ENCODE measurements around the gene GARNL3. TPM values are rescaled to one million over a fixed set of nuclear protein-coding genes. Genes with fewer than 3 reads are reported as not detected.

Gene GARNL3
- total RNA-seq, 2 donors from 2014 or later, result 2.8 to 5.1 TPM

DNA sequence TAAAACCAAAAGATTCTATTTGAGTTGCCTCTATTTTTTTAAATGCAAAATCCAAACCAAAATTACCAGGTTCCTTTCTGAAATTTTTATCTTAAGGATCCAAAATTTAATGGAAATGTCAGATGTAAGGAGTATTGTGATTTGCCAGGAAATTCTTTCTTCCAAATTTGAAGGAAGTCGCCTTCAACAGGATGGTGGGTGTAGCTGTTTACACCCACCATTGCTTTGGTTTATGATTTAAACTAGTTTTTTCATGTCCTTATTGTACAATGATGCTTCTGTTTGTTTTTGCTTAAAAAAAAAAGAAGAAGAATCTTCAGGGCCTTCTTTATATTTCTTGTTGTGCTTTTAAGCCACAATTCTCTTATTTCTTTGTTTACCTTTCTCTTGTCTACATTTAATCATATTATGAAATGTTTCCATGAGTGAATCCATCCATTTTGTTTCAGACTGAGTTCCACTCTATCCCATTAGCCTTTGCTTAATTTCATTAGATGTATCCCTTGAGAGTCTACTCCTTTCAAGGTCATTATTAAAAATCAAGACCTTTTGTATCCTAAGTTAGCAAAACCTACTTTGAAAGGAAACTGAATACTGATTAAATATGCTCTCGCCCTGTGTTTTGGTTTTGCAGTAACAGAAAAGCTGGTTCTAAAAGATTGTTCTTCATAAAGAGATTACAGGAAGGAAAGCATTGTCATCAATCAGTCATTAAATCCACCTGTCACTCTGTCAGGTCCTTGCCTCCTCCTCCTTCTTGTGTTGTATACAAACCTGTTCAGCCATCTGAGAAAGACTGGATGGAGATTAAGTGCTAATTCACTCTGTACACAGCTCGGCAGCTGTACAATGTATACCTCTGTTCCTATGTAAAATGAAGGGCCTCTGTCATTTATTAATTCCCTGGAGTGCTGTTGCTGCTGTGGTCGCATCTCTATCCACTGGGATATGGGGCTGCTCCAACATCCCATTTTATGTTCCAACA is 86.9 kb downstream of the GARNL3 start:
- no peak for ATAC-seq (replicated peaks)
- no peak overlapping the region for H3K4me3 Mint-ChIP-seq
- H3K27ac Mint-ChIP-seq, result no peak overlapping the region
- H3K4me1 Mint-ChIP-seq, result no peaks in the 10 kb centered on the region
- no peaks in the 10 kb centered on the region for H3K36me3 Mint-ChIP-seq (ENCODE audit: low read depth)
- peaks cover 6% of the 10 kb centered on the region for H3K27me3 Mint-ChIP-seq
- H3K9me3 Mint-ChIP-seq, result no peaks in the 10 kb centered on the region

DNA sequence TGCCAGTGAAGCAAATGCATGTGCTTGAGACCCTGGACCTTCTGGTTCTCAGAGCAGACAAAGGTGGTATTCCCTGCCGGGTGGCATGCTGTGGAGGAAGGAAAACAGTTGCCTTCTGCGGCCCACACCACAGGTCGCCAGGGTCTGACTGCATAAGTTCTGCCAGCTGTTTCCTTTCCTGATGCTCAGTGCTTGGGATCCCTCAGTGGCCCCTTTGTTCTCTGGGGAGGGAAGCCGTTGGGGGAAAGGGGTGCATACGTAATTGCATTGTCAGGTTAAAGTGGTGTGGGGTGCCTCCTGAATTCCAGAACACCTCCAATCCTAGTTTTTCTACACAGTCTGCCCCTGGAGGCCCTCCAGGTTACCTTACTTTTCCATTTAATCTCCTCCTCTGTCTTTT is 89.3 kb downstream of the GARNL3 start:
- H3K9me3 Mint-ChIP-seq, result no peaks in the 10 kb centered on the region
- H3K4me1 Mint-ChIP-seq, result no peaks in the 10 kb centered on the region
- no peak overlapping the region for H3K4me3 Mint-ChIP-seq
- no peak for ATAC-seq (replicated peaks)
- no peaks in the 10 kb centered on the region for H3K36me3 Mint-ChIP-seq (ENCODE audit: low read depth)
- no peak overlapping the region for H3K27ac Mint-ChIP-seq
- H3K27me3 Mint-ChIP-seq, result peaks cover 6% of the 10 kb centered on the region

GRCh38 chr9:127356906-127357305 is 92.3 kb downstream of the GARNL3 start:
- H3K4me3 Mint-ChIP-seq, result no peak overlapping the region
- H3K27me3 Mint-ChIP-seq, result peaks cover 6% of the 10 kb centered on the region

DNA sequence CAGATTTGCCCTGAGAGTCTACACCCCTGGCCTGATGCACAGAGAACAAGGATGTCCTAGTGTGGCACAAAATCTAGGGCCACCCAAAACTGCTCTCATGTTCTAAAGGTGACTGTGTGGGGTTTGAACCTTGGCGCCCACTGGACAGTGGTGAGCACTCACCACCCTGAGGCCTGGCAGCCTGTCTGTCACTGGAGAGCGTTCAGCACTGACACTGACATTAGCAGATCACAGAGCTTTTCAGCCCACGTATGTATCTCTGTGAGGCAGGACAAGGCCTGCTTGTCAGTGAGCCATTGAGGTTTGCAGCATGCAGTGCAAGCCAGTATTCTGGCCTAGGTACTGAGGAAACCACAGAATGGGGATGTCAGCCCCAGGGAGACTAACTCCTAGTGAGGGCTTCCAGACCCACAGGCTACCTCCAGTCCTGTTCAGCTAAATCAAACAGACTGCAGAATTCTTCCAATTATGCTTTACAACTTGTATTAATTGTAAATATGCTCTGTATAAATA is 93.5 kb downstream of the GARNL3 start:
- H3K36me3 Mint-ChIP-seq (ENCODE audit: low read depth), result no peaks in the 10 kb centered on the region

More at GRCh38 chr9:127356906-127357305, 92.3 kb downstream of the GARNL3 start:
- Mint-ChIP-seq H3K9me3 (no peaks in the 10 kb centered on the region), H3K27ac (no peak overlapping the region), H3K4me1 (no peaks in the 10 kb centered on the region), H3K36me3 (ENCODE audit: low read depth) (no peaks in the 10 kb centered on the region)
- ATAC-seq (replicated peaks), result no peak

DNA sequence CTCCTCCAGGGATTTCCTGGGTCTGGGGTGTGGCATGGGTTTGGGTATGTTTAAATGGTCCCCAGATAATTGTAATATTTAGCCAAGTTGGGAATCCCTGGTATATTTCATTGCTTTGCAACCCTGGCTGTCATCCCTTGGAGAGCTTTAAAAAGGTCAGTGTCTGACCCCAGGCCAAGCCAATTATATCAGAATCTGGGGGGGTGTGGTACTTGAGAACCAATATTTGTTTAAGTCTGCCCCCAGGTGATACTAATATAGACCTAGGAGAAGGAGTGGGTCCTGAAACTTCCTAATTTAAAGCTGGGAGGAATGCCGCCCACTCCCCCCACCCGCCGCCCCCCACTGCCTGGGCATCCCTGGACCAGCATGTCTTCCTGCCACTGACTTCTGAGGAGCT is 94.2 kb downstream of the GARNL3 start:
- H3K27ac Mint-ChIP-seq, result no peak overlapping the region

More for the DNA sequence above, 93.5 kb downstream of the GARNL3 start:
- no peak overlapping the region for H3K4me3 Mint-ChIP-seq
- H3K27ac Mint-ChIP-seq, result no peak overlapping the region
- H3K4me1 Mint-ChIP-seq, result no peaks in the 10 kb centered on the region
- H3K27me3 Mint-ChIP-seq, result peaks cover 6% of the 10 kb centered on the region
- no peak for ATAC-seq (replicated peaks)
- no peaks in the 10 kb centered on the region for H3K9me3 Mint-ChIP-seq

GRCh38 chr9:127360250-127360649 is 95.7 kb downstream of the GARNL3 start:
- Mint-ChIP-seq H3K36me3 (ENCODE audit: low read depth) (no peaks in the 10 kb centered on the region), H3K4me1 (no peaks in the 10 kb centered on the region), H3K27me3 (peaks cover 6% of the 10 kb centered on the region), H3K4me3 (no peak overlapping the region), H3K9me3 (no peaks in the 10 kb centered on the region), H3K27ac (no peak overlapping the region)
- ATAC-seq (replicated peaks), result no peak

More for the DNA sequence above, 94.2 kb downstream of the GARNL3 start:
- Mint-ChIP-seq H3K36me3 (ENCODE audit: low read depth) (no peaks in the 10 kb centered on the region), H3K4me3 (no peak overlapping the region), H3K4me1 (no peaks in the 10 kb centered on the region), H3K27me3 (peaks cover 6% of the 10 kb centered on the region), H3K9me3 (no peaks in the 10 kb centered on the region)
- ATAC-seq (replicated peaks), result no peak

- no peak for ATAC-seq (replicated peaks)
- Mint-ChIP-seq H3K9me3 (no peaks in the 10 kb centered on the region), H3K27ac (no peak overlapping the region), H3K4me1 (no peaks in the 10 kb centered on the region), H3K27me3 (peaks cover under 1% of the 10 kb centered on the region), H3K4me3 (no peak overlapping the region), H3K36me3 (ENCODE audit: low read depth) (no peaks in the 10 kb centered on the region)
Measured at GRCh38 chr9:127360829-127361228, 96.3 kb downstream of the GARNL3 start.

DNA sequence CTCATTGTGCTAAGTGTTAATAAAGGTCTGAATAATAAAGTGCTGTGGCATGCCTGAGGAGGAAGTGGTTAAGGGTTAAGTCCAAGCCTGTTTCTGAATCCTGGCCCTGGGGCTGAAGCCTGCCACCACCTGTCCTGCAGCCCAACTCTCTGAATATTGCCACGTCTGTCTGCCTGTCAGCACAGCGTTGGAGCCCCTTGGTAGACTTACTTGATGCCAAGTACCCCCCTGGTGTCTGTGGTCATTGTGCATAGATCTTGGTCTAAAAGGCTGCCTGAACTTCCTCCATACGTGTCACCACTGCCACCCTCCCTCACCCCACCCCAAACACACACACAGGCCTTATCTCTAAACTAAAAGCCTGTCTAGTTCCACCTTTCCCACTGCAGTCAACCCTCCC is 97.0 kb downstream of the GARNL3 start:
- Mint-ChIP-seq H3K9me3 (no peaks in the 10 kb centered on the region), H3K4me1 (no peaks in the 10 kb centered on the region), H3K27ac (no peak overlapping the region), H3K36me3 (ENCODE audit: low read depth) (no peaks in the 10 kb centered on the region), H3K27me3 (no peaks in the 10 kb centered on the region), H3K4me3 (no peak overlapping the region)
- ATAC-seq (replicated peaks), result no peak

DNA sequence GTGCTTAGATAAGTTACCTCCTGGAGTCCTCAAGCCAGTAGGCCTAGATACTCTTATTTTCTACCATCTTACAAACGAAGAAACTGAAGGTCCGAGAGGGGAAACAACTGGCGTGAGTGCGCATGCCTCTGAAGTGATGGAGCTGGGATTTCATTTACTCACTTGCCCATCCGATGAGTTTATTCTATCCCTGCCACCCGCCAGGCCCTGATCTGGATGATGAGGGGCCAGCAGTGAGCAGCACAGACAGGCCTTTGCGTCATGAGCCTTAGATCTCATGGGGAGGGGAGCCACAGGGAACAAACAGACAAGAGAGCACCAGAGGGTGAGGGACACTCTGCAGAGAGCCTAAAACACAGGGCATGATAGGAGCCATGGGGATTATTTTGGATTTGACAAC is 98.3 kb downstream of the GARNL3 start:
- H3K4me1 Mint-ChIP-seq, result no peaks in the 10 kb centered on the region
- H3K27ac Mint-ChIP-seq, result no peak overlapping the region
- H3K27me3 Mint-ChIP-seq, result no peaks in the 10 kb centered on the region
- no peak overlapping the region for H3K4me3 Mint-ChIP-seq
- no peaks in the 10 kb centered on the region for H3K36me3 Mint-ChIP-seq (ENCODE audit: low read depth)
- ATAC-seq (replicated peaks), result no peak
- H3K9me3 Mint-ChIP-seq, result no peaks in the 10 kb centered on the region

- Mint-ChIP-seq H3K27ac (no peak overlapping the region), H3K4me3 (no peak overlapping the region), H3K36me3 (ENCODE audit: low read depth) (no peaks in the 10 kb centered on the region), H3K27me3 (peaks cover 18% of the 10 kb centered on the region), H3K4me1 (peaks cover 5% of the 10 kb centered on the region), H3K9me3 (no peaks in the 10 kb centered on the region)
- ATAC-seq (replicated peaks), result no peak
Measured at GRCh38 chr9:127365461-127365860, 100.9 kb downstream of the GARNL3 start.

GRCh38 chr9:127366594-127366993 is 102.0 kb downstream of the GARNL3 start:
- Mint-ChIP-seq H3K4me1 (peaks cover 5% of the 10 kb centered on the region), H3K4me3 (no peak overlapping the region), H3K36me3 (ENCODE audit: low read depth) (no peaks in the 10 kb centered on the region), H3K27me3 (peaks cover 26% of the 10 kb centered on the region), H3K27ac (no peak overlapping the region), H3K9me3 (no peaks in the 10 kb centered on the region)
- no peak for ATAC-seq (replicated peaks)

DNA sequence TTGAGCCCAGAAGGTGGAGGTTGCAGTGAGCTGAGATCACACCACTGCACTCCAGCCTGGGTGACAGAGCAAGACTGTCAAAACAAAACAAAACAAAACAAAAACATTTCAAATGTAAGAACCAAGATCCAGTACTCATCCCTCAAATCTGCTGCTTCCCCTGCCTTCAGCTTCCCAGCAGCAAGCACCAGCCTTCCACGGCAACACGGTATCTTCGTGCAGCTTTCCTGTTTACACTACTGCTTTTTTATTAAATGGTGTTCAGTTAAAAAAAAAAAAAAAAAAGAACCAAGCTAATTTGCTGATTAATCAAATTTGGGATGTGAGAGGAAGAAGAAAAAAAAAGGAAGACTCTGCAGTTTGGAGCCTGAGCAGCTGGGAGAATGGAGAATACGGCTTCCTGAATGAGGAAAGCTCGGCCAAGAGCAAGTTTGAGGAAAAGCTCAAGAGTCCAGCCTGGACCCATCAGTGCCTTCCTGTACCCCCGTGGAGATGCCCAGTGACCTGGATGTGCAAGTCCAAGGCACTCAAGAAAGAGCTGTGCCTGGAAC is 104.4 kb downstream of the GARNL3 start:
- ATAC-seq (replicated peaks), result no peak
- Mint-ChIP-seq H3K27me3 (peaks cover 34% of the 10 kb centered on the region), H3K36me3 (ENCODE audit: low read depth) (no peaks in the 10 kb centered on the region), H3K27ac (no peak overlapping the region), H3K4me1 (peaks cover 5% of the 10 kb centered on the region), H3K9me3 (no peaks in the 10 kb centered on the region), H3K4me3 (no peak overlapping the region)

DNA sequence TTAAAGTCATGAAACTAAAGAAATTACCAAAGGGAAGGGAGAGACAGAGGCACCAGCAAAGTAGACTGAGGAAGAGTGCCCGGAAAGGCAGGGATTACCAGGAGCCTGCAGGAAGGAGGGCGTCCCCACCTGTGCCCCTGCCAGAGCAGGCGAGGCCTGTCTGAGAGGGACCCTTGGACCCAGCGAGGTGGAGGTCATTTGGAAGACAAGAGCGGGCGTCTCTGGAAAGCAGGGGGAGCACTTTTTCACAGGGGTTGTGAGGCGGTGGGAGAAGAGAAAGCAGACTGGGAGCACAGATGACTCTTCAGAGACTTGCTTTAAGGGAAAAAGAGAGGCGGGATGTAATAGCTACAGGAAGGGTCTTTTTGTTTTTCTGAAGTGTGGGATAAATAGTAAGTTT is 104.9 kb downstream of the GARNL3 start:
- H3K27me3 Mint-ChIP-seq, result peaks cover 36% of the 10 kb centered on the region
- H3K36me3 Mint-ChIP-seq (ENCODE audit: low read depth), result no peaks in the 10 kb centered on the region
- no peak overlapping the region for H3K27ac Mint-ChIP-seq
- H3K4me3 Mint-ChIP-seq, result no peak overlapping the region
- H3K9me3 Mint-ChIP-seq, result no peaks in the 10 kb centered on the region
- no peak for ATAC-seq (replicated peaks)
- peaks cover 5% of the 10 kb centered on the region for H3K4me1 Mint-ChIP-seq

DNA sequence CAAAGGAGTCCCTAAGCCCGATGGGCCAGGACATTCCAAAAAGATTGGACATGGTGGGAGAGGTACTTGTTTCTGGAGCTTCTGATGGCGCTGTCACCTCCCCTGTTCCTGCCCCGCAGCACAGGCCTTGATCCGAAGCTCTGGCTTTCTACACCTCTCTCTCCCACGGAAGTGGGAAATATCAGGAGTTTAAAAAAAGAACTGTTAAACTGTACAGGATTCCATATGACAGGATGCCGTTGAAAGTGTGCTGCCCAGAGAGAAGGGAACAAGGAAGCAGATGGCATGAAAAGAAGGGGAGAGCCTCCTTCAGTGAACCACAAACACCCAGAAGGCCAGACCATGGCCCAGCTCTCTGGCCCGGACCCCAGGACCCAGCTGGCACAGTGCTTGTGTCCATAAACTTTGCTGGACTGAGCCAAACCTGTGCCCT is 105.6 kb downstream of the GARNL3 start:
- Mint-ChIP-seq H3K27me3 (peaks cover 38% of the 10 kb centered on the region), H3K4me3 (no peak overlapping the region), H3K27ac (no peak overlapping the region), H3K36me3 (ENCODE audit: low read depth) (no peaks in the 10 kb centered on the region), H3K9me3 (no peaks in the 10 kb centered on the region), H3K4me1 (peaks cover 5% of the 10 kb centered on the region)
- ATAC-seq (replicated peaks), result no peak
